Neural cell (in vitro differentiated cells): ENCODE results near the gene KMT2E.

Experiments
- EP300 ChIP-seq: fragments of 450-650 bp; conservative IDR thresholded peaks from 2 replicates; pipeline ENCODE4 v1.6.1; 2014; ENCODE audit warnings: antibody characterized with exemption, mild to moderate bottlenecking, moderate library complexity; ENCODE audit not compliant: poor library complexity, severe bottlenecking
- EZH2 ChIP-seq: fragments of 200-600, 300-800 bp; shearing (Covaris generic), sonication (generic); IDR thresholded peaks from 2 replicates; pipeline ENCODE4 v1.6.1; 2014; ENCODE audit warnings: antibody characterized with exemption, low read length, borderline replicate concordance, mild to moderate bottlenecking; ENCODE audit not compliant: insufficient read depth, poor library complexity, severe bottlenecking
- POLR2AphosphoS5 ChIP-seq: IDR thresholded peaks from 2 replicates; pipeline ENCODE4 v1.6.1; 2012
- TF ChIP-seq, protein P1 (sequence below): fragments of 450-650 bp; IDR thresholded peaks from 2 replicates; pipeline ENCODE4 v1.5.1; 2014; ENCODE audit warnings: antibody characterized with exemption, mild to moderate bottlenecking, moderate library complexity; ENCODE audit not compliant: poor library complexity, severe bottlenecking

DNA sequence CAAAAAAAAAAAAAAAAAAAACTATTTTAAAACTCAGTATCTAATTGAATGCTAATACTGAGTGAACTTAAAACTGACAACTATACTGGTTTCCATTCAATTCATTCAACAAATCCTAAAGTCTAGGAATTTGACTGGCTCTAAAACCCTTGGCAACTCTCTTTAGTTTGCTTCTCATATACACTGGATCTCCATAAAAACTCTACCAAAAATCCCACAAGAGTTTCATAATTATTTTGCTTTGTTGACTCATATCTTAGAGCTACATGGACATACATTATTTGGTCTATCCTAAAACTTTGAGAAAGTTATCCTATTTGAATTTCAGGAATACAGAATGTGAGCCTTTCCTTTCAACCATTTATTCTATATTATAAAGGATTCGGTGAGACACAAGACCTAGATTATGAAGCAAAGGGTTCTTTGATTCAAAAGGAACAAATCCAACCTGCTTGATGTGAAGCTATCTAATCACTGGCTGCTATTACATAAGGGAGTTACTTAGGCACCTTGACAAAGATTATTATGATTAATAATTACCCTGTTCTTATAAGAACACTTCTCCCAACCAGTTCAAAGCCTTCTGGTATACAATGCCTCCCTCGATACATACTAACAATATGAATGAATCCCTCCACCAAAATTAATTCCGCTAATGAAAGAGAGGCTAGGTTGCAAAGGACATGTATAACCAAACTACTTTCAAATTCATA, 15.8 kb upstream of the KMT2E start:
- TF ChIP-seq EP300: no peak
- TF ChIP-seq, protein P1, sequence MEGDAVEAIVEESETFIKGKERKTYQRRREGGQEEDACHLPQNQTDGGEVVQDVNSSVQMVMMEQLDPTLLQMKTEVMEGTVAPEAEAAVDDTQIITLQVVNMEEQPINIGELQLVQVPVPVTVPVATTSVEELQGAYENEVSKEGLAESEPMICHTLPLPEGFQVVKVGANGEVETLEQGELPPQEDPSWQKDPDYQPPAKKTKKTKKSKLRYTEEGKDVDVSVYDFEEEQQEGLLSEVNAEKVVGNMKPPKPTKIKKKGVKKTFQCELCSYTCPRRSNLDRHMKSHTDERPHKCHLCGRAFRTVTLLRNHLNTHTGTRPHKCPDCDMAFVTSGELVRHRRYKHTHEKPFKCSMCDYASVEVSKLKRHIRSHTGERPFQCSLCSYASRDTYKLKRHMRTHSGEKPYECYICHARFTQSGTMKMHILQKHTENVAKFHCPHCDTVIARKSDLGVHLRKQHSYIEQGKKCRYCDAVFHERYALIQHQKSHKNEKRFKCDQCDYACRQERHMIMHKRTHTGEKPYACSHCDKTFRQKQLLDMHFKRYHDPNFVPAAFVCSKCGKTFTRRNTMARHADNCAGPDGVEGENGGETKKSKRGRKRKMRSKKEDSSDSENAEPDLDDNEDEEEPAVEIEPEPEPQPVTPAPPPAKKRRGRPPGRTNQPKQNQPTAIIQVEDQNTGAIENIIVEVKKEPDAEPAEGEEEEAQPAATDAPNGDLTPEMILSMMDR: no peak
- TF ChIP-seq POLR2AphosphoS5: no peak
- TF ChIP-seq EZH2: no peak
